Astrocyte (in vitro differentiated cells and primary cell): ENCODE data around the gene ZNF740. TPM values are rescaled to one million over a fixed set of nuclear protein-coding genes. Genes with fewer than 3 reads are reported as not detected.

ENCODE experiments used
- DNase-seq: peaks from one replicate; pipeline ENCODE4 v3.0.0-alpha.2; 2010; ENCODE audit warnings: low read depth
- FAIRE-seq: peaks from 2 replicates; lab custom pipeline; 2011; peaks lifted over from hg19 to GRCh38; lab: Jason Lieb, UNC
- H2AFZ ChIP-seq: 2 replicates; pipeline ENCODE4 v1.6.0; 2012; ENCODE audit warnings: low read depth, low read length, inconsistent platforms
- H3K27ac ChIP-seq: 2 replicates; pipeline ENCODE4 v1.5.1; 2011; ENCODE audit warnings: low read depth, low read length, inconsistent platforms
- H3K27me3 ChIP-seq: 2 replicates; pipeline ENCODE4 v1.6.0; 2011; ENCODE audit warnings: low read length, inconsistent platforms; ENCODE audit not compliant: insufficient read depth
- H3K36me3 ChIP-seq: 2 replicates; pipeline ENCODE4 v1.5.1; 2011; ENCODE audit warnings: low read length, inconsistent platforms; ENCODE audit not compliant: insufficient read depth
- H3K4me1 ChIP-seq: 2 replicates; pipeline ENCODE4 v1.5.1; 2011; ENCODE audit warnings: low read length, inconsistent platforms; ENCODE audit not compliant: insufficient read depth
- H3K4me2 ChIP-seq: 2 replicates; pipeline ENCODE4 v1.6.0; 2012; ENCODE audit warnings: low read length, inconsistent platforms
- H3K4me3 ChIP-seq: 2 replicates; pipeline ENCODE4 v1.5.1; 2011; ENCODE audit warnings: low read depth, mild to moderate bottlenecking, low read length, inconsistent platforms; ENCODE audit not compliant: insufficient read depth
- H3K79me2 ChIP-seq: 2 replicates; pipeline ENCODE4 v1.6.0; 2012; ENCODE audit warnings: mild to moderate bottlenecking, low read length, inconsistent platforms; ENCODE audit not compliant: insufficient read depth
- H3K9ac ChIP-seq: 2 replicates; pipeline ENCODE4 v1.6.0; 2012; ENCODE audit warnings: mild to moderate bottlenecking, low read length, inconsistent platforms
- H3K9me3 ChIP-seq: 2 replicates; pipeline ENCODE4 v1.5.1; 2012; ENCODE audit warnings: low read depth, mild to moderate bottlenecking, low read length, inconsistent platforms; ENCODE audit not compliant: insufficient read depth
- H4K20me1 ChIP-seq: 2 replicates; pipeline ENCODE4 v1.6.0; 2012; ENCODE audit warnings: low read length, inconsistent platforms; ENCODE audit not compliant: insufficient read depth
- H3K27ac Mint-ChIP-seq: one replicate; pipeline ENCODE4 v1.8.0; 2021; ENCODE audit warnings: mild to moderate bottlenecking, mixed read lengths; ENCODE audit not compliant: unreplicated experiment
- H3K27me3 Mint-ChIP-seq: one replicate; pipeline ENCODE4 v1.8.0; 2021; ENCODE audit warnings: low read depth, mixed read lengths; ENCODE audit not compliant: unreplicated experiment
- H3K36me3 Mint-ChIP-seq: one replicate; pipeline ENCODE4 v1.8.0; 2021; ENCODE audit warnings: low read depth, mixed read lengths; ENCODE audit not compliant: unreplicated experiment
- H3K4me1 Mint-ChIP-seq: one replicate; pipeline ENCODE4 v1.8.0; 2021; ENCODE audit warnings: low read depth, mixed read lengths; ENCODE audit not compliant: unreplicated experiment
- H3K4me3 Mint-ChIP-seq: one replicate; pipeline ENCODE4 v1.8.0; 2021; ENCODE audit warnings: mild to moderate bottlenecking, moderate library complexity, mixed read lengths; ENCODE audit not compliant: unreplicated experiment
- H3K9me3 Mint-ChIP-seq: one replicate; pipeline ENCODE4 v1.8.0; 2021; ENCODE audit warnings: mild to moderate bottlenecking, mixed read lengths; ENCODE audit not compliant: unreplicated experiment
- CTCF ChIP-seq: IDR thresholded peaks from 2 replicates; pipeline ENCODE4 v1.5.1; 2011; ENCODE audit warnings: low read depth, mild to moderate bottlenecking, inconsistent platforms, low read length, moderate library complexity; ENCODE audit not compliant: insufficient read depth
- EZH2 ChIP-seq: IDR thresholded peaks from 2 replicates; pipeline ENCODE4 v1.6.1; 2012; ENCODE audit warnings: mild to moderate bottlenecking, low read length, inconsistent platforms; ENCODE audit not compliant: insufficient read depth
- total RNA-seq: library from RNA; stranded (reverse); gene quantifications from 2 replicates; pipeline ENCODE4 v1.2.1, GENCODE V29; 2021

ZNF740 gene
- total RNA-seq, 1 donor from 2014 or later = 31.0 TPM

- DNase-seq (no peak), FAIRE-seq (no peak)
- no peaks in the 10 kb centered on the region for H3K9me3 ChIP-seq
- Mint-ChIP-seq H3K9me3 (no peaks in the 10 kb centered on the region), H3K27me3 (no peaks in the 10 kb centered on the region), H3K4me3 (no peak overlapping the region), H3K27ac (no peak overlapping the region), H3K36me3 (peaks cover 22% of the 10 kb centered on the region), H3K4me1 (peaks cover 5% of the 10 kb centered on the region)
- no peak overlapping the region for H3K27ac ChIP-seq
- no peak for TF ChIP-seq EZH2
- TF ChIP-seq CTCF = no peak
- H3K4me1 ChIP-seq = peaks cover 10% of the 10 kb centered on the region
- H3K4me2 ChIP-seq = no peak overlapping the region
- no peak overlapping the region for H3K4me3 ChIP-seq
- H4K20me1 ChIP-seq = no peaks in the 10 kb centered on the region
- H3K36me3 ChIP-seq = peaks cover 5% of the 10 kb centered on the region
- no peak overlapping the region for H3K9ac ChIP-seq
- no peak overlapping the region for H2AFZ ChIP-seq
- no peaks in the 10 kb centered on the region for H3K79me2 ChIP-seq
- H3K27me3 ChIP-seq = no peaks in the 10 kb centered on the region
Observed at GRCh38 chr12:53166837-53167236, 13.7 kb upstream of the ZNF740 start.

- peaks cover 16% of the 10 kb centered on the region for H3K4me1 Mint-ChIP-seq
- no peak overlapping the region for H3K27ac Mint-ChIP-seq
- H3K27me3 Mint-ChIP-seq = no peaks in the 10 kb centered on the region
Observed at GRCh38 chr12:53169644-53170043, 10.9 kb upstream of the ZNF740 start.

More at GRCh38 chr12:53169644-53170043, 10.9 kb upstream of the ZNF740 start:
- Histone ChIP-seq H3K27me3 (no peaks in the 10 kb centered on the region), H3K79me2 (no peaks in the 10 kb centered on the region), H2AFZ (no peak overlapping the region), H4K20me1 (no peaks in the 10 kb centered on the region), H3K27ac (no peak overlapping the region), H3K4me3 (no peak overlapping the region), H3K4me1 (peaks cover 14% of the 10 kb centered on the region), H3K4me2 (no peak overlapping the region), H3K9ac (no peak overlapping the region), H3K9me3 (no peaks in the 10 kb centered on the region), H3K36me3 (peaks cover 5% of the 10 kb centered on the region)
- no peaks in the 10 kb centered on the region for H3K9me3 Mint-ChIP-seq
- H3K4me3 Mint-ChIP-seq = no peak overlapping the region
- FAIRE-seq (no peak), DNase-seq (no peak)
- H3K36me3 Mint-ChIP-seq = peaks cover 19% of the 10 kb centered on the region
- TF ChIP-seq CTCF (no peak), EZH2 (no peak)
